ENCODE measurements around the gene C1QTNF2. TPM values are rescaled to one million over a fixed set of nuclear protein-coding genes. Genes with fewer than 3 reads are reported as not detected.

Gene C1QTNF2
- polyA plus RNA-seq, 3 donors = not detected

- H3K36me3 Mint-ChIP-seq = no peaks in the 10 kb centered on the region
These were observed 66.7 kb downstream of the C1QTNF2 start for GRCh38 chr5:160303690-160304089.

DNA sequence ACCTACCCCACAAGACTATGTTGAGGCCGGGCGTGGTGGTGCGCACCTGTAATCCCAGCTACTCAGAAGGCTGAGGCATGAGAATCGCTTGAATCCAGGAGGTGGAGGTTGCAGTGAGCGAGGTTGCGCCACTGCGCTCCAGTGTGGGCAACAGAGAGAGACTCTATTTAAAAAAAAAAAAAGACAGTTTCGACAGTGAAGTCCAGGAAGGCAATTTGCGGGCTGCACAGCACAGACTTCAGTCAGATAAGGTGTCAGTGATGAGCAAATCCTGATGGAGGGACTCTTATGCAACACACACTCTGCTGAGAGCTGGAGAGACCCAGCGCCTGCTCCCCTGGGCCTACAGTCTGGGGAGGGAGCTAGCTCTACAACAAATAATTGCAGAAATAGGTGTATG is 72.2 kb downstream of the C1QTNF2 start:
- H3K79me2 ChIP-seq (ENCODE audit: insufficient read depth, low read length) = no peaks in the 10 kb centered on the region
- no peak overlapping the region for H3K27ac ChIP-seq (ENCODE audit: low read depth in 1 of 2, low read length in 2 of 2)
- Mint-ChIP-seq H3K4me1 (peaks cover 10% of the 10 kb centered on the region), H3K27ac (no peak overlapping the region), H3K4me3 (no peak overlapping the region), H3K9me3 (no peaks in the 10 kb centered on the region), H3K27me3 (ENCODE audit: low read depth in 3 of 3) (peaks cover 2 to 7% (median 4%) of the 10 kb centered on the region in 3 donors), H3K36me3 (no peaks in the 10 kb centered on the region)
- DNase-seq = no peak
- no peak overlapping the region for H3K4me3 ChIP-seq (replicated peaks in 1 of 3; ENCODE audit: low read depth in 2 of 3, low read length in 3 of 3)
- H3K4me1 ChIP-seq (ENCODE audit: control insufficient read depth in 1 of 2, insufficient read depth in 2 of 2, low read length in 2 of 2) = peaks cover 7% of the 10 kb centered on the region in 2 donors
- H3K9ac ChIP-seq (ENCODE audit: insufficient read depth, low read length, poor library complexity, severe bottlenecking) = no peak overlapping the region
- TF ChIP-seq CTCF (IDR thresholded peaks at IDR 0.05) = no peak
- no peaks in the 10 kb centered on the region for H3K27me3 ChIP-seq (ENCODE audit: control insufficient read depth in 2 of 2, insufficient read depth in 2 of 2, low read length in 2 of 2)
- H3K36me3 ChIP-seq (replicated peaks in 1 of 2; ENCODE audit: control insufficient read depth in 1 of 2, insufficient read depth in 2 of 2, low read length in 2 of 2) = no peaks in the 10 kb centered on the region
- H3K4me2 ChIP-seq (replicated peaks; ENCODE audit: extremely low read depth, low read length, poor library complexity, severe bottlenecking) = no peak overlapping the region
- intact Hi-C loops (cut with micrococcal nuclease) = no loop called here
- WGBS (ENCODE audit: insufficient coverage) = 84% methylated on average over 8 of the region's 10 CpGs
- H3K9me3 ChIP-seq (replicated peaks in 1 of 2; ENCODE audit: control insufficient read depth in 1 of 2, insufficient read depth in 1 of 2, low read length in 2 of 2) = no peaks in the 10 kb centered on the region
- H4K20me1 ChIP-seq (ENCODE audit: insufficient read depth, low read length) = no peaks in the 10 kb centered on the region
- no peak overlapping the region for H2AFZ ChIP-seq (ENCODE audit: insufficient read depth, low read depth, low read length, poor library complexity, severe bottlenecking)

More at GRCh38 chr5:160303690-160304089, 66.7 kb downstream of the C1QTNF2 start:
- no peak overlapping the region for H3K9ac ChIP-seq (ENCODE audit: insufficient read depth, low read length, poor library complexity, severe bottlenecking)
- H3K27ac ChIP-seq (ENCODE audit: low read depth in 1 of 2, low read length in 2 of 2) = no peak overlapping the region
- no CpG with 5 or more reads among the region's 3 CpGs for WGBS (ENCODE audit: insufficient coverage)
- H3K4me3 ChIP-seq (replicated peaks in 1 of 3; ENCODE audit: low read depth in 2 of 3, low read length in 3 of 3) = no peak overlapping the region
- peaks cover 1 to 7% of the 10 kb centered on the region in 2 donors for H3K27me3 ChIP-seq (ENCODE audit: control insufficient read depth in 2 of 2, insufficient read depth in 2 of 2, low read length in 2 of 2)
- no peaks in the 10 kb centered on the region for H3K79me2 ChIP-seq (ENCODE audit: insufficient read depth, low read length)
- Mint-ChIP-seq H3K9me3 (no peaks in the 10 kb centered on the region), H3K4me3 (no peak overlapping the region), H3K4me1 (no peaks in the 10 kb centered on the region), H3K27me3 (ENCODE audit: low read depth in 3 of 3) (peaks cover 13 to 33% (median 25%) of the 10 kb centered on the region in 3 donors), H3K27ac (peak overlapping the region in 1 of 7 donors; percentile 56)
- H3K4me1 ChIP-seq (ENCODE audit: control insufficient read depth in 1 of 2, insufficient read depth in 2 of 2, low read length in 2 of 2) = no peaks in the 10 kb centered on the region
- no peak for TF ChIP-seq CTCF (IDR thresholded peaks at IDR 0.05)
- no peaks in the 10 kb centered on the region for H3K9me3 ChIP-seq (replicated peaks in 1 of 2; ENCODE audit: control insufficient read depth in 1 of 2, insufficient read depth in 1 of 2, low read length in 2 of 2)
- no peaks in the 10 kb centered on the region for H4K20me1 ChIP-seq (ENCODE audit: insufficient read depth, low read length)
- H3K4me2 ChIP-seq (replicated peaks; ENCODE audit: extremely low read depth, low read length, poor library complexity, severe bottlenecking) = no peak overlapping the region
- no peak for DNase-seq
- H3K36me3 ChIP-seq (replicated peaks in 1 of 2; ENCODE audit: control insufficient read depth in 1 of 2, insufficient read depth in 2 of 2, low read length in 2 of 2) = no peaks in the 10 kb centered on the region
- intact Hi-C loops (cut with micrococcal nuclease) = no loop called here
- no peak overlapping the region for H2AFZ ChIP-seq (ENCODE audit: insufficient read depth, low read depth, low read length, poor library complexity, severe bottlenecking)

Data from CD14-positive monocyte (primary cell).